ENCODE measurements around the gene ASAP3.

The ASAP3 gene

GRCh38 chr1:23489842-23490241 is 5.9 kb upstream of the ASAP3 start:
- DNase-seq (no peak), ATAC-seq (ENCODE audit: insufficient read depth, low read depth) (no peak)
- no peak overlapping the region for H3K4me3 ChIP-seq (ENCODE audit: low read depth in 1 of 2, low read length in 2 of 2)
- no peaks in the 10 kb centered on the region for H4K20me1 ChIP-seq (ENCODE audit: insufficient read depth, low read length)
- no peaks in the 10 kb centered on the region for H3K9me3 ChIP-seq (ENCODE audit: insufficient read depth, low read length, severe bottlenecking)
- H3K9ac ChIP-seq (ENCODE audit: low read depth, low read length): no peak overlapping the region
- peaks cover 15% of the 10 kb centered on the region for H3K27me3 ChIP-seq (ENCODE audit: insufficient read depth, low read length, poor library complexity)
- H3K27ac ChIP-seq (ENCODE audit: low read length): no peak overlapping the region
- no peak for TF ChIP-seq EZH2 (IDR thresholded peaks at IDR 0.05; ENCODE audit: borderline replicate concordance, low read depth, low read length, severe bottlenecking)
- TF ChIP-seq, protein P1, sequence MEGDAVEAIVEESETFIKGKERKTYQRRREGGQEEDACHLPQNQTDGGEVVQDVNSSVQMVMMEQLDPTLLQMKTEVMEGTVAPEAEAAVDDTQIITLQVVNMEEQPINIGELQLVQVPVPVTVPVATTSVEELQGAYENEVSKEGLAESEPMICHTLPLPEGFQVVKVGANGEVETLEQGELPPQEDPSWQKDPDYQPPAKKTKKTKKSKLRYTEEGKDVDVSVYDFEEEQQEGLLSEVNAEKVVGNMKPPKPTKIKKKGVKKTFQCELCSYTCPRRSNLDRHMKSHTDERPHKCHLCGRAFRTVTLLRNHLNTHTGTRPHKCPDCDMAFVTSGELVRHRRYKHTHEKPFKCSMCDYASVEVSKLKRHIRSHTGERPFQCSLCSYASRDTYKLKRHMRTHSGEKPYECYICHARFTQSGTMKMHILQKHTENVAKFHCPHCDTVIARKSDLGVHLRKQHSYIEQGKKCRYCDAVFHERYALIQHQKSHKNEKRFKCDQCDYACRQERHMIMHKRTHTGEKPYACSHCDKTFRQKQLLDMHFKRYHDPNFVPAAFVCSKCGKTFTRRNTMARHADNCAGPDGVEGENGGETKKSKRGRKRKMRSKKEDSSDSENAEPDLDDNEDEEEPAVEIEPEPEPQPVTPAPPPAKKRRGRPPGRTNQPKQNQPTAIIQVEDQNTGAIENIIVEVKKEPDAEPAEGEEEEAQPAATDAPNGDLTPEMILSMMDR (IDR thresholded peaks at IDR 0.05; ENCODE audit: borderline replicate concordance, extremely low read depth, low read length, poor library complexity, severe bottlenecking): no peak
- H3K79me2 ChIP-seq (ENCODE audit: insufficient read depth, low read length): no peaks in the 10 kb centered on the region
- H3K4me1 ChIP-seq (ENCODE audit: insufficient read depth, low read length): peaks cover 1% of the 10 kb centered on the region
- no peak overlapping the region for H2AFZ ChIP-seq (ENCODE audit: low read depth, low read length)
- H3K36me3 ChIP-seq (ENCODE audit: insufficient read depth, low read length): no peaks in the 10 kb centered on the region
- no peak overlapping the region for H3K4me2 ChIP-seq (ENCODE audit: insufficient read depth, low read length)

DNA sequence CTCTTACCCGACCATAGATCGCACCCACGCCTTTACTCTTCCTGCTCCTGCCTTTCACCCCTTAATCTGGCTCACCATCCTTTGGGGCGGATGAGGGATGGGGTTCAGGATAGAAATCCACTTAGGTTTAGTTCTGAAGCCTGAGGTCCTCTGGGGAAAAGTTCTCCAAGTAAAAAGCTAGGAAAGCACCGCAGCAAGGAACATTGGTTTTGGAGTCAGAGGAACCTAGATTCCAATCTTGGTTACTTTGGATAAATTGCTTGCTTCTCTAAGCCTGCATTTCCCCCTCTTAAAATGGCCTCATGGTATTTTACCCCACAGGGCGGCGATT is 988 bp upstream of the ASAP3 start:
- ATAC-seq (ENCODE audit: insufficient read depth, low read depth) (no peak), DNase-seq (no peak)
- no peaks in the 10 kb centered on the region for H3K79me2 ChIP-seq (ENCODE audit: insufficient read depth, low read length)
- no peak overlapping the region for H3K9ac ChIP-seq (ENCODE audit: low read depth, low read length)
- H3K27ac ChIP-seq (ENCODE audit: low read length): no peak overlapping the region
- H3K9me3 ChIP-seq (ENCODE audit: insufficient read depth, low read length, severe bottlenecking): no peaks in the 10 kb centered on the region
- peak overlapping the region in 1 of 2 experiments; percentile 59; a peak in 1 of 4 replicates for H3K4me3 ChIP-seq (ENCODE audit: low read depth in 1 of 2, low read length in 2 of 2)
- H4K20me1 ChIP-seq (ENCODE audit: insufficient read depth, low read length): no peaks in the 10 kb centered on the region; the same call in 1 of the 2 replicates
- H3K27me3 ChIP-seq (ENCODE audit: insufficient read depth, low read length, poor library complexity): peaks cover 28% of the 10 kb centered on the region
- no peak overlapping the region for H2AFZ ChIP-seq (ENCODE audit: low read depth, low read length)
- TF ChIP-seq, protein P1 (IDR thresholded peaks at IDR 0.05; ENCODE audit: borderline replicate concordance, extremely low read depth, low read length, poor library complexity, severe bottlenecking): no peak
- no peak for TF ChIP-seq EZH2 (IDR thresholded peaks at IDR 0.05; ENCODE audit: borderline replicate concordance, low read depth, low read length, severe bottlenecking)
- peak overlapping the region; percentile 91 for H3K4me2 ChIP-seq (ENCODE audit: insufficient read depth, low read length)
- H3K4me1 ChIP-seq (ENCODE audit: insufficient read depth, low read length): peaks cover 15% of the 10 kb centered on the region
- H3K36me3 ChIP-seq (ENCODE audit: insufficient read depth, low read length): no peaks in the 10 kb centered on the region

- Histone ChIP-seq H3K4me1 (ENCODE audit: insufficient read depth, low read length) (peaks cover 15% of the 10 kb centered on the region), H3K36me3 (ENCODE audit: insufficient read depth, low read length) (no peaks in the 10 kb centered on the region), H3K27me3 (ENCODE audit: insufficient read depth, low read length, poor library complexity) (peaks cover 23% of the 10 kb centered on the region), H3K9me3 (ENCODE audit: insufficient read depth, low read length, severe bottlenecking) (no peaks in the 10 kb centered on the region), H3K9ac (ENCODE audit: low read depth, low read length) (peak overlapping the region; percentile 50; the same call in 1 of the 2 replicates), H3K4me3 (ENCODE audit: low read depth in 1 of 2, low read length in 2 of 2) (peak overlapping the region; percentile 19 to 59; a peak in 3 of 4 replicates), H3K79me2 (ENCODE audit: insufficient read depth, low read length) (no peaks in the 10 kb centered on the region), H3K4me2 (ENCODE audit: insufficient read depth, low read length) (peak overlapping the region; percentile 91), H2AFZ (ENCODE audit: low read depth, low read length) (peak overlapping the region; percentile 68), H3K27ac (ENCODE audit: low read length) (no peak overlapping the region; the same call in 1 of the 2 replicates), H4K20me1 (ENCODE audit: insufficient read depth, low read length) (no peaks in the 10 kb centered on the region; the same call in 1 of the 2 replicates)
- TF ChIP-seq EZH2 (IDR thresholded peaks at IDR 0.05; ENCODE audit: borderline replicate concordance, low read depth, low read length, severe bottlenecking): no peak
- TF ChIP-seq, protein P1 (IDR thresholded peaks at IDR 0.05; ENCODE audit: borderline replicate concordance, extremely low read depth, low read length, poor library complexity, severe bottlenecking): no peak
- peak; percentile 96 for DNase-seq
- peak; percentile 92 for ATAC-seq (ENCODE audit: insufficient read depth, low read depth)
Observed at GRCh38 chr1:23484253-23485001, 448 bp upstream of the ASAP3 start.
